Ishikawa (cell line): Measurements from ENCODE around the gene CCR5AS.

Experiments used
- FOXM1 ChIP-seq: IDR thresholded peaks from 2 replicates; pipeline ENCODE4 v1.6.1; 2012; ENCODE audit warnings: low read depth, borderline replicate concordance
- REST ChIP-seq: IDR thresholded peaks from 2 replicates; pipeline ENCODE4 v1.6.1; 2012; ENCODE audit warnings: low read depth, mild to moderate bottlenecking
- TAF1 ChIP-seq: IDR thresholded peaks from 2 replicates; pipeline ENCODE4 v1.6.1; 2012; ENCODE audit warnings: low read depth, mild to moderate bottlenecking
- YY1 ChIP-seq: IDR thresholded peaks from 2 replicates; pipeline ENCODE4 v1.6.1; 2012; ENCODE audit warnings: low read depth
- ZBTB7A ChIP-seq: IDR thresholded peaks from 2 replicates; pipeline ENCODE4 v1.6.1; 2012; ENCODE audit warnings: low read depth

- TF ChIP-seq YY1 (no peak), FOXM1 (no peak), TAF1 (no peak), ZBTB7A (no peak), REST (no peak)
Observed at GRCh38 chr3:46374755-46375154, 32.1 kb downstream of the CCR5AS start.
